Stimulated activated CD4-positive, alpha-beta T cell treated with anti-CD3 and anti-CD28 coated beads, Interleukin-4, amount 100 ng/mL, for 4 hours (primary cell): ENCODE measurements around the gene CRISPLD2.

Source experiments
- DNase-seq, 2 experiments: peaks; one replicate each; pipeline ENCODE4 v3.0.0-alpha.2; 2020

Gene CRISPLD2

GRCh38 chr16:84889066-84889465 lies 69.3 kb downstream of the CRISPLD2 start:
- no peak for DNase-seq

- no peak for DNase-seq
Observed at GRCh38 chr16:84890427-84890826, 70.6 kb downstream of the CRISPLD2 start.

GRCh38 chr16:84891149-84891795 lies 71.5 kb downstream of the CRISPLD2 start:
- DNase-seq, result no peak

- DNase-seq, result no peak
Observed at GRCh38 chr16:84892097-84892496, 72.3 kb downstream of the CRISPLD2 start.

- DNase-seq, result no peak
Observed at GRCh38 chr16:84893467-84893848, 73.7 kb downstream of the CRISPLD2 start.

GRCh38 chr16:84893849-84894599 lies 74.2 kb downstream of the CRISPLD2 start:
- DNase-seq, result no peak

GRCh38 chr16:84895016-84895415 lies 75.2 kb downstream of the CRISPLD2 start:
- DNase-seq, result no peak

GRCh38 chr16:84896847-84897246 lies 77.1 kb downstream of the CRISPLD2 start:
- no peak for DNase-seq

- DNase-seq, result no peak
Observed at GRCh38 chr16:84897911-84898377, 78.2 kb downstream of the CRISPLD2 start.

- DNase-seq, result no peak
Observed at GRCh38 chr16:84898447-84898846, 78.7 kb downstream of the CRISPLD2 start.

GRCh38 chr16:84899414-84899813 lies 79.6 kb downstream of the CRISPLD2 start:
- no peak for DNase-seq

- no peak for DNase-seq
Observed at GRCh38 chr16:84905965-84906460, 86.2 kb downstream of the CRISPLD2 start.

- DNase-seq, result no peak
Observed at GRCh38 chr16:84907051-84907450, 87.3 kb downstream of the CRISPLD2 start.

- DNase-seq, result no peak
Observed at GRCh38 chr16:84907575-84907974, 87.8 kb downstream of the CRISPLD2 start.

- DNase-seq, result no peak
Observed at GRCh38 chr16:84909476-84910085, 89.8 kb downstream of the CRISPLD2 start.

GRCh38 chr16:84911486-84912216 lies 91.9 kb downstream of the CRISPLD2 start:
- no peak for DNase-seq

- no peak for DNase-seq
Observed at GRCh38 chr16:84913315-84913714, 93.5 kb downstream of the CRISPLD2 start.

- no peak for DNase-seq
Observed at GRCh38 chr16:84914273-84914672, 94.5 kb downstream of the CRISPLD2 start.

GRCh38 chr16:84916178-84916577 lies 96.4 kb downstream of the CRISPLD2 start:
- DNase-seq, result no peak

GRCh38 chr16:84916850-84917249 lies 97.1 kb downstream of the CRISPLD2 start:
- no peak for DNase-seq

- no peak for DNase-seq
Observed at GRCh38 chr16:84917492-84917891, 97.7 kb downstream of the CRISPLD2 start.

- DNase-seq, result no peak
Observed at GRCh38 chr16:84918006-84918909, 98.5 kb downstream of the CRISPLD2 start.
